ENCODE results near the gene CFAP221.

Gene CFAP221

DNA sequence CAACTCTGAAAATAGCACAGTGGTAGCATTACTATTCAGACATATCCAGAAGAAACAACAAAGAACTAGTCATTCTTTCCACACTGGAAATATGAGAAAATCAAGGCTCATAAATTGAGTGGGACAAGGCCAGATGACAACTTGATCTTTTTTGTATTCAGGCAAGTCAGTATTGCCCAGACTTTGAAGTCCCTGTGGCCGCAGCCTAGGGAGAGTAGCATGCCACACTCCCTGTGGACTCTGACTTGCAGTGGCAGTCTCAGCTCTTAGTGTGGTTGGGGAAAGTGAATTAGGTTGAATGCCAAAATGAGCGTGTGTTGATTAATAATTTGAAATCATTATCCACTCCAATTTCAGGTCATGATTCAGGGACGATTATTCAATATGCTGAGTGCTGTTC, 81.0 kb downstream of the CFAP221 start:
- Histone ChIP-seq H4K20me1 (ENCODE audit: low read depth, low read length) (no peaks in the 10 kb centered on the region), H3K9me2 (replicated peaks; ENCODE audit: insufficient read depth, low read length) (no peaks in the 10 kb centered on the region), H3K36me3 (ENCODE audit: low read length) (no peaks in the 10 kb centered on the region), H3K79me2 (ENCODE audit: insufficient read depth, low read length) (no peaks in the 10 kb centered on the region), H3K4me2 (ENCODE audit: low read depth, low read length, poor library complexity, severe bottlenecking) (no peak overlapping the region), H3K9ac (ENCODE audit: low read length) (no peak overlapping the region), H2AFZ (ENCODE audit: low read depth, low read length, severe bottlenecking) (no peak overlapping the region), H3K4me3 (ENCODE audit: insufficient read depth, low read length, poor library complexity, severe bottlenecking) (no peak overlapping the region), H3K9me3 (ENCODE audit: insufficient read depth, low read length) (no peaks in the 10 kb centered on the region), H3K27me3 (ENCODE audit: low read length) (no peaks in the 10 kb centered on the region), H3K27ac (ENCODE audit: low read depth, low read length) (no peak overlapping the region), H3F3A (ENCODE audit: insufficient read depth) (no peaks in the 10 kb centered on the region)
- no peak for TF ChIP-seq EZH2phosphoT487 (conservative IDR thresholded peaks at IDR 0.05; ENCODE audit: low read length)
- TF ChIP-seq CTCF (IDR thresholded peaks at IDR 0.05; ENCODE audit: insufficient read depth, low read length, poor library complexity, severe bottlenecking) = no peak

DNA sequence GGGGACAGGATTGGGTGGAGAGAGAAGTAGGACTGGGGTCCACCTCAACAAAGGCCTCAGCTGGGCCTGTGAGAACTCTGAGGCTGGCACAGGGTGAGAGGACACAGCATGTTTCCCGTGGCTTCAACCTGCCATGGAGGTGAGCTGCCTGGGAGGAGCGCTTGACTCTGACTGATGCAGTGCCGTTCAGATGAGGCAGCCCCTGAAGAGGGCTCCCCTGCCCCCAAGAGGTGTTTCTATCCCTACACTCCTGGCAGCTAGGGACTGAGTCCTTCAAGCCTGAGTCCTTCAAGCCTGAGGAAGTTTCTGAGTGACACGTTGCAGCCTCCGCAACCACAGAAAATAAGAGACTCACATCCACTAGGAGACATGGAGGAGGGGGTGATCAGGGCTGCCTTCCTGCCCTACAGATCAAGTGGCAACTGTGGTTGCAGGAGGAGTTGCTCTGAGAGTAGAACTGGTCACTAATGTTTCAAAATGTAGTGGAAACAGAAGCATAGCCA, 85.1 kb downstream of the CFAP221 start:
- Histone ChIP-seq H3K36me3 (ENCODE audit: low read length) (no peaks in the 10 kb centered on the region), H4K20me1 (ENCODE audit: low read depth, low read length) (no peaks in the 10 kb centered on the region), H3K27ac (ENCODE audit: low read depth, low read length) (no peak overlapping the region), H3K79me2 (ENCODE audit: insufficient read depth, low read length) (no peaks in the 10 kb centered on the region), H3F3A (ENCODE audit: insufficient read depth) (no peaks in the 10 kb centered on the region), H3K4me3 (ENCODE audit: insufficient read depth, low read length, poor library complexity, severe bottlenecking) (no peak overlapping the region), H3K9ac (ENCODE audit: low read length) (no peak overlapping the region), H3K9me3 (ENCODE audit: insufficient read depth, low read length) (no peaks in the 10 kb centered on the region), H2AFZ (ENCODE audit: low read depth, low read length, severe bottlenecking) (no peak overlapping the region), H3K27me3 (ENCODE audit: low read length) (no peaks in the 10 kb centered on the region; the same call in 1 of the 2 replicates), H3K9me2 (replicated peaks; ENCODE audit: insufficient read depth, low read length) (no peaks in the 10 kb centered on the region), H3K4me2 (ENCODE audit: low read depth, low read length, poor library complexity, severe bottlenecking) (no peak overlapping the region)
- TF ChIP-seq EZH2phosphoT487 (conservative IDR thresholded peaks at IDR 0.05; ENCODE audit: low read length) (no peak), CTCF (IDR thresholded peaks at IDR 0.05; ENCODE audit: insufficient read depth, low read length, poor library complexity, severe bottlenecking) (no peak)

DNA sequence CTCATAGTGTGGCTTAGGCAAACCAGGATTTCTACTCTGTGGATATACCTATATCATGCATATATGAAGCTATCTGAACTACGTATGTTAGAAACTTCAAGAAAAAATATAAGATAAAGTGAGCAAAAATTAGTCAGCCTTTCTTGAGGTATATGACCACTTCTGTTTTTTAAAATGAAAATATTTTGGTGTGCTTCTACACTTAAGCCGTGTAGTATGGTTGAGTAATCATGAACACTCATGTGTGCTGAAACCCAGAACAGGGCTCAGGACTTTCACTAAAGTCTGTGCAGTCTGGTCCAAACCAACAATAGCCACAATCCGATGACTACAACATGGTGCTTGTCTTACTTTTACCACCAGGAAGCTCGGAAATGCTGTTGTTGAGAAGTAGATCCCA, 85.9 kb downstream of the CFAP221 start:
- Histone ChIP-seq H3K4me3 (ENCODE audit: insufficient read depth, low read length, poor library complexity, severe bottlenecking) (no peak overlapping the region), H3K9me2 (replicated peaks; ENCODE audit: insufficient read depth, low read length) (no peaks in the 10 kb centered on the region), H3K27me3 (ENCODE audit: low read length) (no peaks in the 10 kb centered on the region; the same call in 1 of the 2 replicates), H3K79me2 (ENCODE audit: insufficient read depth, low read length) (no peaks in the 10 kb centered on the region), H3K27ac (ENCODE audit: low read depth, low read length) (no peak overlapping the region), H3K36me3 (ENCODE audit: low read length) (no peaks in the 10 kb centered on the region), H3K4me2 (ENCODE audit: low read depth, low read length, poor library complexity, severe bottlenecking) (no peak overlapping the region), H3K9ac (ENCODE audit: low read length) (no peak overlapping the region), H2AFZ (ENCODE audit: low read depth, low read length, severe bottlenecking) (no peak overlapping the region), H3F3A (ENCODE audit: insufficient read depth) (no peaks in the 10 kb centered on the region), H3K9me3 (ENCODE audit: insufficient read depth, low read length) (no peaks in the 10 kb centered on the region), H4K20me1 (ENCODE audit: low read depth, low read length) (no peaks in the 10 kb centered on the region)
- TF ChIP-seq EZH2phosphoT487 (conservative IDR thresholded peaks at IDR 0.05; ENCODE audit: low read length) = no peak
- TF ChIP-seq CTCF (IDR thresholded peaks at IDR 0.05; ENCODE audit: insufficient read depth, low read length, poor library complexity, severe bottlenecking) = no peak

Data from SU-DHL-6 (cell line).